GM12878 (cell line): ENCODE data around the gene RSPH4A. TPM values are rescaled to one million over a fixed set of nuclear protein-coding genes. Genes with fewer than 3 reads are reported as not detected.

Experiments used
- EGR1 ChIP-seq, 2 experiments: IDR thresholded peaks; 1 replicate in 1 of 2; 2 replicates in 1 of 2; pipeline ENCODE4 v1.6.1; 2011 to 2012; ENCODE audit warnings: low read depth in 2 of 2, low read length in 2 of 2, borderline replicate concordance in 1 of 2, mild to moderate bottlenecking in 1 of 2, moderate library complexity in 1 of 2
- MEF2A ChIP-seq: IDR thresholded peaks from 2 replicates; pipeline ENCODE4 v1.6.1; 2011; ENCODE audit warnings: low read depth, mild to moderate bottlenecking, low read length, moderate library complexity; ENCODE audit not compliant: insufficient read depth
- POU2F2 ChIP-seq: IDR thresholded peaks from 3 replicates; pipeline ENCODE4 v1.6.1; 2011; ENCODE audit warnings: low read depth, mild to moderate bottlenecking, low read length, borderline replicate concordance
- RAD21 ChIP-seq: IDR thresholded peaks from 2 replicates; pipeline ENCODE4 v1.6.1; 2011; ENCODE audit warnings: mild to moderate bottlenecking, low read depth, low read length, moderate library complexity; ENCODE audit not compliant: insufficient read depth
- SMAD5 ChIP-seq: IDR thresholded peaks from 2 replicates; pipeline ENCODE4 v1.6.1; 2016; ENCODE audit warnings: antibody characterized with exemption, low read depth
- ZZZ3 ChIP-seq: IDR thresholded peaks from 2 replicates; pipeline ENCODE4 v1.6.1; 2011; ENCODE audit warnings: low read depth; ENCODE audit not compliant: control insufficient read depth, insufficient read length
- polyA plus RNA-seq, 11 experiments: library from polyadenylated mRNA; depleted of rRNA in 4 of 11; unstranded in 6 of 11; stranded (reverse) in 5 of 11; fragments of >200 nt; fragmentation: Nextera tagmentation in 4 of 11; fragmentation: Illumina TruSeq in 1 of 11; extraction: Ambion mirVana in 4 of 11; extraction: Trizol in 1 of 11; gene quantifications; 1 replicate in 1 of 11; 2 replicates in 10 of 11; pipeline versions ENCODE4 v1.2.1 to v1.2.3, GENCODE V29; 2011 to 2016; ENCODE audit warnings: inconsistent platforms in 2 of 11, missing spikeins in 2 of 11, low read depth in 1 of 11
- total RNA-seq, 4 experiments: library from RNA; depleted of rRNA in 3 of 4; stranded (reverse); fragments of >200 nt in 3 of 4; fragmentation: Illumina TruSeq in 1 of 4; extraction: Trizol in 1 of 4; gene quantifications; 2 replicates each; pipeline versions ENCODE4 v1.2.1 to v1.2.3, GENCODE V29; 2013 to 2021
- TF ChIP-seq, protein P1 (sequence below): IDR thresholded peaks from 2 replicates; pipeline ENCODE4 v1.6.1; 2011; ENCODE audit warnings: borderline replicate concordance, low read depth, mild to moderate bottlenecking, moderate library complexity, low read length; ENCODE audit not compliant: insufficient read depth, poor library complexity, severe bottlenecking
- TF ChIP-seq, protein P2 (sequence below): fragments of 450-650 bp; conservative IDR thresholded peaks from 2 replicates; pipeline ENCODE4 v1.6.1; 2017; ENCODE audit warnings: mild to moderate bottlenecking, moderate library complexity
- TF ChIP-seq, protein P3 (sequence below): fragments of 450-650 bp; formaldehyde crosslinking; IDR thresholded peaks from 2 replicates; pipeline ENCODE4 v1.5.0; 2022; ENCODE audit warnings: mild to moderate bottlenecking, missing genetic modification characterization
- TF ChIP-seq, protein P4 (sequence below): fragments of 450-650 bp; formaldehyde crosslinking; IDR thresholded peaks from 2 replicates; pipeline ENCODE4 v1.4.0; 2022; ENCODE audit warnings: mild to moderate bottlenecking, moderate library complexity

RSPH4A gene
- total and polyA plus RNA-seq, 10 of the 15 experiments (the other 5 are each of a cell fraction or from before 2014, with no cell fraction given): 0.07 to 0.28 (median 0.21) TPM; not detected in 1

DNA sequence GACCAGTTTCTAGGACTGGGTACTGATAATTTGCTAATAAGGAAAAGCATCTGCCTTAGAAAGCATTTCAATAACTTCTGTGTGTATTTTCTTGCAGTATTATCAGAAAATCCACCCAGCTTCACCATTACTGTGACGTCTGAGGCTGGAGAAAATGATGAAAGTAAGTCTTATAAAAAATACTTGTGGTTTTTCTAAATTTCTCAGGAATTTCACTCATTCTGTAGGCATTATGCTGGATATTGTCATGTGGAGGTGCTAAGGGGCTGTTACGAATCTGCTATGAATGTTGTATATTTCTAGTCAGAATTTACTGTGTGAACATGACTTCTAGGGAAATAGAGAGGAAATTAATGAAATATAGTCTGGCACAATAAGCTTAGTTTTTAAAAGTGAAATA lies 36.1 kb upstream of the RSPH4A start (continued):
- TF ChIP-seq, protein P1, sequence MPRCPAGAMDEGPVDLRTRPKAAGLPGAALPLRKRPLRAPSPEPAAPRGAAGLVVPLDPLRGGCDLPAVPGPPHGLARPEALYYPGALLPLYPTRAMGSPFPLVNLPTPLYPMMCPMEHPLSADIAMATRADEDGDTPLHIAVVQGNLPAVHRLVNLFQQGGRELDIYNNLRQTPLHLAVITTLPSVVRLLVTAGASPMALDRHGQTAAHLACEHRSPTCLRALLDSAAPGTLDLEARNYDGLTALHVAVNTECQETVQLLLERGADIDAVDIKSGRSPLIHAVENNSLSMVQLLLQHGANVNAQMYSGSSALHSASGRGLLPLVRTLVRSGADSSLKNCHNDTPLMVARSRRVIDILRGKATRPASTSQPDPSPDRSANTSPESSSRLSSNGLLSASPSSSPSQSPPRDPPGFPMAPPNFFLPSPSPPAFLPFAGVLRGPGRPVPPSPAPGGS: no peak
- TF ChIP-seq, protein P2, sequence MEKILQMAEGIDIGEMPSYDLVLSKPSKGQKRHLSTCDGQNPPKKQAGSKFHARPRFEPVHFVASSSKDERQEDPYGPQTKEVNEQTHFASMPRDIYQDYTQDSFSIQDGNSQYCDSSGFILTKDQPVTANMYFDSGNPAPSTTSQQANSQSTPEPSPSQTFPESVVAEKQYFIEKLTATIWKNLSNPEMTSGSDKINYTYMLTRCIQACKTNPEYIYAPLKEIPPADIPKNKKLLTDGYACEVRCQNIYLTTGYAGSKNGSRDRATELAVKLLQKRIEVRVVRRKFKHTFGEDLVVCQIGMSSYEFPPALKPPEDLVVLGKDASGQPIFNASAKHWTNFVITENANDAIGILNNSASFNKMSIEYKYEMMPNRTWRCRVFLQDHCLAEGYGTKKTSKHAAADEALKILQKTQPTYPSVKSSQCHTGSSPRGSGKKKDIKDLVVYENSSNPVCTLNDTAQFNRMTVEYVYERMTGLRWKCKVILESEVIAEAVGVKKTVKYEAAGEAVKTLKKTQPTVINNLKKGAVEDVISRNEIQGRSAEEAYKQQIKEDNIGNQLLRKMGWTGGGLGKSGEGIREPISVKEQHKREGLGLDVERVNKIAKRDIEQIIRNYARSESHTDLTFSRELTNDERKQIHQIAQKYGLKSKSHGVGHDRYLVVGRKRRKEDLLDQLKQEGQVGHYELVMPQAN: no peak
- TF ChIP-seq, protein P3, sequence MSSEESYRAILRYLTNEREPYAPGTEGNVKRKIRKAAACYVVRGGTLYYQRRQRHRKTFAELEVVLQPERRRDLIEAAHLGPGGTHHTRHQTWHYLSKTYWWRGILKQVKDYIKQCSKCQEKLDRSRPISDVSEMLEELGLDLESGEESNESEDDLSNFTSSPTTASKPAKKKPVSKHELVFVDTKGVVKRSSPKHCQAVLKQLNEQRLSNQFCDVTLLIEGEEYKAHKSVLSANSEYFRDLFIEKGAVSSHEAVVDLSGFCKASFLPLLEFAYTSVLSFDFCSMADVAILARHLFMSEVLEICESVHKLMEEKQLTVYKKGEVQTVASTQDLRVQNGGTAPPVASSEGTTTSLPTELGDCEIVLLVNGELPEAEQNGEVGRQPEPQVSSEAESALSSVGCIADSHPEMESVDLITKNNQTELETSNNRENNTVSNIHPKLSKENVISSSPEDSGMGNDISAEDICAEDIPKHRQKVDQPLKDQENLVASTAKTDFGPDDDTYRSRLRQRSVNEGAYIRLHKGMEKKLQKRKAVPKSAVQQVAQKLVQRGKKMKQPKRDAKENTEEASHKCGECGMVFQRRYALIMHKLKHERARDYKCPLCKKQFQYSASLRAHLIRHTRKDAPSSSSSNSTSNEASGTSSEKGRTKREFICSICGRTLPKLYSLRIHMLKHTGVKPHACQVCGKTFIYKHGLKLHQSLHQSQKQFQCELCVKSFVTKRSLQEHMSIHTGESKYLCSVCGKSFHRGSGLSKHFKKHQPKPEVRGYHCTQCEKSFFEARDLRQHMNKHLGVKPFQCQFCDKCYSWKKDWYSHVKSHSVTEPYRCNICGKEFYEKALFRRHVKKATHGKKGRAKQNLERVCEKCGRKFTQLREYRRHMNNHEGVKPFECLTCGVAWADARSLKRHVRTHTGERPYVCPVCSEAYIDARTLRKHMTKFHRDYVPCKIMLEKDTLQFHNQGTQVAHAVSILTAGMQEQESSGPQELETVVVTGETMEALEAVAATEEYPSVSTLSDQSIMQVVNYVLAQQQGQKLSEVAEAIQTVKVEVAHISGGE: no peak
- TF ChIP-seq ZZZ3 (no peak), POU2F2 (no peak), SMAD5 (no peak), EGR1 (IDR thresholded peaks at IDR 0.05; ENCODE audit: borderline replicate concordance in 1 of 2, low read depth in 2 of 2, low read length in 2 of 2) (no peak), MEF2A (no peak), RAD21 (no peak)
- TF ChIP-seq, protein P4, sequence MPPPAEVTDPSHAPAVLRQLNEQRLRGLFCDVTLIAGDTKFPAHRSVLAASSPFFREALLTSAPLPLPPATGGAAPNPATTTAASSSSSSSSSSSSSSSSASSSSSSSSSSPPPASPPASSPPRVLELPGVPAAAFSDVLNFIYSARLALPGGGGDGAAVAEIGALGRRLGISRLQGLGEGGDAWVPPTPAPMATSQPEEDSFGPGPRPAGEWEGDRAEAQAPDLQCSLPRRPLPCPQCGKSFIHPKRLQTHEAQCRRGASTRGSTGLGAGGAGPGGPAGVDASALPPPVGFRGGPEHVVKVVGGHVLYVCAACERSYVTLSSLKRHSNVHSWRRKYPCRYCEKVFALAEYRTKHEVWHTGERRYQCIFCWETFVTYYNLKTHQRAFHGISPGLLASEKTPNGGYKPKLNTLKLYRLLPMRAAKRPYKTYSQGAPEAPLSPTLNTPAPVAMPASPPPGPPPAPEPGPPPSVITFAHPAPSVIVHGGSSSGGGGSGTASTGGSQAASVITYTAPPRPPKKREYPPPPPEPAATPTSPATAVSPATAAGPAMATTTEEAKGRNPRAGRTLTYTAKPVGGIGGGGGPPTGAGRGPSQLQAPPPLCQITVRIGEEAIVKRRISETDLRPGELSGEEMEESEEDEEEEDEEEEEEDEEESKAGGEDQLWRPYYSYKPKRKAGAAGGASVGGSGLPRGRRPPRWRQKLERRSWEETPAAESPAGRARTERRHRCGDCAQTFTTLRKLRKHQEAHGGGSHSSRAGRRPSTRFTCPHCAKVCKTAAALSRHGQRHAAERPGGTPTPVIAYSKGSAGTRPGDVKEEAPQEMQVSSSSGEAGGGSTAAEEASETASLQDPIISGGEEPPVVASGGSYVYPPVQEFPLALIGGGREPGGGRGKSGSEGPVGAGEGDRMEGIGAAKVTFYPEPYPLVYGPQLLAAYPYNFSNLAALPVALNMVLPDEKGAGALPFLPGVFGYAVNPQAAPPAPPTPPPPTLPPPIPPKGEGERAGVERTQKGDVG: no peak
- TF ChIP-seq, all 136 proteins: peak for 0
